Measurements from ENCODE around the gene LINGO3.

DNA sequence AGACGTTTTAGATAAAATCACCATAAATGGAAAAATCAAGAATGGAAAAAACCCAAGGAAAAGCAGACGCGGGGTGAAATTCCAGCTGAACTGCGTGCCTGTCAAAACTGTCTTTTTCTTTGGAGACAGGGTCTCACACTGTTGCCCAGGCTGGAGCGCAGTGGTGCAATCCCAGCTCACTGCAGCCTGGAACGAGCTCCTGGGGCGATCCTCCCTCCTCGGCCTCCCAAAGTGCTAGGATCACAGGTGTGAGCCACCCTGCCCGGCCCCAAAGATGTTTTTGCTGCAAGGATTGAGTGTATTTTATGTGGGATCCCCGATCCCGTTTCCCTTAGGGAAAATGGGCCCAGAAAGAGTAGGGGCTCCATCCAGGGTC is 25.1 kb downstream of the LINGO3 start:
- TF ChIP-seq, protein P1, sequence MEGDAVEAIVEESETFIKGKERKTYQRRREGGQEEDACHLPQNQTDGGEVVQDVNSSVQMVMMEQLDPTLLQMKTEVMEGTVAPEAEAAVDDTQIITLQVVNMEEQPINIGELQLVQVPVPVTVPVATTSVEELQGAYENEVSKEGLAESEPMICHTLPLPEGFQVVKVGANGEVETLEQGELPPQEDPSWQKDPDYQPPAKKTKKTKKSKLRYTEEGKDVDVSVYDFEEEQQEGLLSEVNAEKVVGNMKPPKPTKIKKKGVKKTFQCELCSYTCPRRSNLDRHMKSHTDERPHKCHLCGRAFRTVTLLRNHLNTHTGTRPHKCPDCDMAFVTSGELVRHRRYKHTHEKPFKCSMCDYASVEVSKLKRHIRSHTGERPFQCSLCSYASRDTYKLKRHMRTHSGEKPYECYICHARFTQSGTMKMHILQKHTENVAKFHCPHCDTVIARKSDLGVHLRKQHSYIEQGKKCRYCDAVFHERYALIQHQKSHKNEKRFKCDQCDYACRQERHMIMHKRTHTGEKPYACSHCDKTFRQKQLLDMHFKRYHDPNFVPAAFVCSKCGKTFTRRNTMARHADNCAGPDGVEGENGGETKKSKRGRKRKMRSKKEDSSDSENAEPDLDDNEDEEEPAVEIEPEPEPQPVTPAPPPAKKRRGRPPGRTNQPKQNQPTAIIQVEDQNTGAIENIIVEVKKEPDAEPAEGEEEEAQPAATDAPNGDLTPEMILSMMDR (IDR thresholded peaks at IDR 0.05; ENCODE audit: control extremely low read depth in 1 of 3, insufficient read depth in 1 of 3, low read depth in 1 of 3, low read length in 3 of 3), result no peak
- no peak for TF ChIP-seq EP300 (IDR thresholded peaks at IDR 0.05; ENCODE audit: borderline replicate concordance in 1 of 2, low read depth in 2 of 2, low read length in 2 of 2)
- no peak for TF ChIP-seq POLR2A (IDR thresholded peaks at IDR 0.05; ENCODE audit: control extremely low read depth in 1 of 2, low read depth in 2 of 2, low read length in 2 of 2)
- no peak for TF ChIP-seq TEAD4 (IDR thresholded peaks at IDR 0.05; ENCODE audit: low read depth, low read length)
- no peak for TF ChIP-seq CHD2 (IDR thresholded peaks at IDR 0.05; ENCODE audit: low read length)
- TF ChIP-seq CEBPB (IDR thresholded peaks at IDR 0.05; ENCODE audit: low read depth, low read length), result no peak
- TF ChIP-seq, protein P2, sequence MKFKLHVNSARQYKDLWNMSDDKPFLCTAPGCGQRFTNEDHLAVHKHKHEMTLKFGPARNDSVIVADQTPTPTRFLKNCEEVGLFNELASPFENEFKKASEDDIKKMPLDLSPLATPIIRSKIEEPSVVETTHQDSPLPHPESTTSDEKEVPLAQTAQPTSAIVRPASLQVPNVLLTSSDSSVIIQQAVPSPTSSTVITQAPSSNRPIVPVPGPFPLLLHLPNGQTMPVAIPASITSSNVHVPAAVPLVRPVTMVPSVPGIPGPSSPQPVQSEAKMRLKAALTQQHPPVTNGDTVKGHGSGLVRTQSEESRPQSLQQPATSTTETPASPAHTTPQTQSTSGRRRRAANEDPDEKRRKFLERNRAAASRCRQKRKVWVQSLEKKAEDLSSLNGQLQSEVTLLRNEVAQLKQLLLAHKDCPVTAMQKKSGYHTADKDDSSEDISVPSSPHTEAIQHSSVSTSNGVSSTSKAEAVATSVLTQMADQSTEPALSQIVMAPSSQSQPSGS (IDR thresholded peaks at IDR 0.05; ENCODE audit: low read length), result no peak
- TF ChIP-seq POLR2AphosphoS5 (IDR thresholded peaks at IDR 0.05; ENCODE audit: low read depth, low read length), result no peak
- TF ChIP-seq EZH2 (IDR thresholded peaks at IDR 0.05; ENCODE audit: low read depth, low read length, severe bottlenecking), result no peak
